OCI-LY7 (cell line): ENCODE data around the gene ECEL1. TPM values are rescaled to one million over a fixed set of nuclear protein-coding genes. Genes with fewer than 3 reads are reported as not detected.
A peak's percentile ranks its signal among the peaks of the same experiment; 100 is the strongest.
"Not testable (repeated sequence)": the region's sequence is repeated elsewhere in the genome, so short reads cannot be mapped to it uniquely, and the experiment has no call there.

Experiments used
- BruUV-seq: library from RNA; stranded (reverse); fragments of 400-500 nt; replicated peaks from 2 replicates; lab custom pipeline; 2021; lab: Mats Ljungman, UMichigan
- CTCF ChIA-PET: fragments of 300-600 bp; sonication (Branson Sonifier 250); formaldehyde crosslinking; loops from one replicate; lab custom pipeline; 2022; ENCODE audit warnings: antibody characterized with exemption; ENCODE audit not compliant: unreplicated experiment; lab: Charles Lee
- POLR2A ChIA-PET: fragments of 300-600 bp; sonication (Branson Sonifier 250); formaldehyde crosslinking; loops from one replicate; lab custom pipeline; 2022; ENCODE audit warnings: antibody characterized with exemption; lab: Charles Lee
- DNase-seq: peaks from one replicate; pipeline ENCODE4 v3.0.0-alpha.2; 2015; ENCODE audit warnings: low spot score
- H2AFZ ChIP-seq: fragments of 200-600 bp; sonication (generic), shearing (Covaris generic); 2 replicates; pipeline ENCODE4 v1.6.1; 2014; ENCODE audit warnings: mild to moderate bottlenecking, antibody characterized with exemption, low read length, moderate library complexity
- H3K27ac ChIP-seq: fragments of 200-600 bp; sonication (generic); 2 replicates; pipeline ENCODE4 v1.5.1; 2014; ENCODE audit warnings: mixed run types, low read depth, mild to moderate bottlenecking, moderate library complexity, low read length, inconsistent platforms; ENCODE audit not compliant: poor library complexity, severe bottlenecking
- H3K36me3 ChIP-seq: fragments of 200-600 bp; sonication (generic); 2 replicates; pipeline ENCODE4 v1.6.1; 2014; ENCODE audit warnings: mild to moderate bottlenecking, antibody characterized with exemption, low read length, moderate library complexity, mixed read lengths; ENCODE audit not compliant: insufficient read depth
- H3K4me1 ChIP-seq: fragments of 200-600 bp; sonication (generic); 2 replicates; pipeline ENCODE4 v1.5.1; 2014; ENCODE audit warnings: mild to moderate bottlenecking, low read length; ENCODE audit not compliant: insufficient read depth, poor library complexity, severe bottlenecking
- H3K4me2 ChIP-seq: fragments of 200-600 bp; sonication (generic); 2 replicates; pipeline ENCODE4 v1.6.1; 2014; ENCODE audit warnings: mild to moderate bottlenecking, low read length
- H3K4me3 ChIP-seq: fragments of 200-600 bp; sonication (generic); 2 replicates; pipeline ENCODE4 v1.5.1; 2014; ENCODE audit warnings: mild to moderate bottlenecking, low read depth, low read length; ENCODE audit not compliant: poor library complexity, severe bottlenecking
- H3K79me2 ChIP-seq: fragments of 200-600 bp; sonication (generic); 2 replicates; pipeline ENCODE4 v1.6.1; 2016; ENCODE audit warnings: low read depth, mild to moderate bottlenecking, low read length, moderate library complexity, mixed read lengths; ENCODE audit not compliant: insufficient read depth
- H3K9me2 ChIP-seq: fragments of 200-600 bp; sonication (generic); 2 replicates; pipeline ENCODE4 v1.6.1; 2016; ENCODE audit warnings: mild to moderate bottlenecking, low read length, mixed read lengths; ENCODE audit not compliant: insufficient read depth
- H3K9me3 ChIP-seq: fragments of 200-600 bp; sonication (generic); 2 replicates; pipeline ENCODE4 v1.6.1; 2014; ENCODE audit warnings: mild to moderate bottlenecking, mixed run types, low read length, mixed read lengths
- H4K20me1 ChIP-seq: fragments of 200-600 bp; sonication (generic); 2 replicates; pipeline ENCODE4 v1.6.1; 2014; ENCODE audit warnings: mild to moderate bottlenecking, antibody characterized with exemption, low read length, moderate library complexity, mixed read lengths; ENCODE audit not compliant: insufficient read depth
- CTCF ChIP-seq: fragments of 200-600 bp; sonication (generic); conservative IDR thresholded peaks from 2 replicates; pipeline ENCODE4 v1.5.1; 2014; ENCODE audit warnings: mild to moderate bottlenecking, antibody characterized with exemption, low read length, moderate library complexity, mixed read lengths
- EZH2phosphoT487 ChIP-seq: fragments of 200-600 bp; sonication (generic); IDR thresholded peaks from 2 replicates; pipeline ENCODE4 v1.6.1; 2018; ENCODE audit warnings: low read depth, borderline replicate concordance, mild to moderate bottlenecking, mixed run types, antibody characterized with exemption, low read length, moderate library complexity, mixed read lengths
- intact Hi-C: fragments of 100-400 bp; cut with micrococcal nuclease; formaldehyde crosslinking; loops from one replicate; pipeline ENCODE4 v1.10.0; 2022; ENCODE audit not compliant: unreplicated experiment
- total RNA-seq, 2 experiments: library from RNA; depleted of rRNA in 1 of 2; stranded (reverse); fragments of >200 nt in 1 of 2; shearing (Covaris generic) in 1 of 2; gene quantifications; 2 replicates each; pipeline ENCODE4 v1.2.3, GENCODE V29; 2014 to 2022

Gene ECEL1
- total RNA-seq, 2 experiments from 2014 or later, result not detected

GRCh38 chr2:232435375-232435648 lies 52.3 kb downstream of the ECEL1 start:
- CTCF ChIA-PET, result interaction anchor here (0.5 kb wide), 1 partner anchor 132 kb away, joined by 6 read pairs; no protein-coding TSS in a partner anchor
- no peak overlapping the region for H3K4me3 ChIP-seq
- POLR2A ChIA-PET, result no interaction called here
- H3K9me3 ChIP-seq, result no peaks in the 10 kb centered on the region
- no peaks in the 10 kb centered on the region for H4K20me1 ChIP-seq
- no peaks in the 10 kb centered on the region for H3K36me3 ChIP-seq
- TF ChIP-seq CTCF (no peak), EZH2phosphoT487 (no peak)
- BruUV-seq, result no TSS peak
- H3K79me2 ChIP-seq, result no peaks in the 10 kb centered on the region
- H3K4me2 ChIP-seq, result no peak overlapping the region
- H3K27ac ChIP-seq, result no peak overlapping the region
- no peaks in the 10 kb centered on the region for H3K4me1 ChIP-seq
- intact Hi-C loops, result no loop called here
- no peak overlapping the region for H2AFZ ChIP-seq
- no peak for DNase-seq
- no peaks in the 10 kb centered on the region for H3K9me2 ChIP-seq

DNA sequence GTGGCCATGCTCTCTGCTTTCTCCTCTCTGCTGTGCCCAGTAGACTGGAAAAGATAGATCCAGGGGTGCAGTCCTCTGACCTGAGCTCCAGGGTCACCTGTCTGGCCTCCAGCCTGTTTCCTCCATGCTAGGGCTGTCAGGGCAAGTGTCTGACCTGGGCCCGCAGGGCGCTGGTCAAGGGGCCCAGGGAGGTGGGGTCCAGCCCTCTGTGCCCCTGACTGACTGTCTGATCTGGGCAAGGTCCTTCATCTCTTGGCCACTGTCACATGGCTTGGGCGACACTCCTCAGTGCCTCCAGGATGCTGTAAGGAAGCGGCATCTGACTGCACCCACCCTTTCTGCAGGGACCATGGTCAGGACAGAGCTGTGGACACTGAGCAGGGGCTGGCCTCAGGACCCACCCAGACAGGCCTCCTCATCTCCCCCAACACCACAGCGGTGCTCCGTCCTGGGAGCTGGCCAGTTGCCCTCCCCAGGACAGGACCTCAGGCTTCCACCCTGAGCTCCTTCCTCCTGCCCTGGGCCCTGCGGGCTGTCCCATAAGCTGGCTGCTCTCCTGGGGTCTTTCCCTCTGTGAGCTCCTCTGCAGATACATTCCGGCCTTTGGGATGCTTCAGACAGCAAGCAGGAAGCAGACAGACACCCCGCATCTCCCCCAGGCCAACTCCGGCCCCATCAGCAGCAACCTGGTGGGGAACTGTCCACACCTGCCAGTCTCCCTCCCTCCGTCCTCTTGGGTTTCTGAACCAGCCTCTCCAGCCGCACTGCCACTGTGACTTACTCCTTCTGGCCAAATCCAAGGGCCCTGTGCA lies 52.9 kb downstream of the ECEL1 start:
- Histone ChIP-seq H4K20me1 (no peaks in the 10 kb centered on the region), H3K9me2 (no peaks in the 10 kb centered on the region), H3K27ac (no peak overlapping the region), H3K4me2 (no peak overlapping the region), H3K4me1 (no peaks in the 10 kb centered on the region), H3K9me3 (no peaks in the 10 kb centered on the region), H3K4me3 (no peak overlapping the region), H2AFZ (no peak overlapping the region), H3K79me2 (no peaks in the 10 kb centered on the region), H3K36me3 (no peaks in the 10 kb centered on the region)
- intact Hi-C loops, result no loop called here
- no TSS peak for BruUV-seq
- DNase-seq, result no peak
- TF ChIP-seq EZH2phosphoT487, result no peak
- TF ChIP-seq CTCF, result no peak
- ChIA-PET POLR2A (no interaction called here), CTCF (interaction anchor here (0.5 to 0.9 kb wide), 3 partner anchors 37 to 131 kb away, joined by 3 to 6 read pairs (median 5); no protein-coding TSS in a partner anchor)

DNA sequence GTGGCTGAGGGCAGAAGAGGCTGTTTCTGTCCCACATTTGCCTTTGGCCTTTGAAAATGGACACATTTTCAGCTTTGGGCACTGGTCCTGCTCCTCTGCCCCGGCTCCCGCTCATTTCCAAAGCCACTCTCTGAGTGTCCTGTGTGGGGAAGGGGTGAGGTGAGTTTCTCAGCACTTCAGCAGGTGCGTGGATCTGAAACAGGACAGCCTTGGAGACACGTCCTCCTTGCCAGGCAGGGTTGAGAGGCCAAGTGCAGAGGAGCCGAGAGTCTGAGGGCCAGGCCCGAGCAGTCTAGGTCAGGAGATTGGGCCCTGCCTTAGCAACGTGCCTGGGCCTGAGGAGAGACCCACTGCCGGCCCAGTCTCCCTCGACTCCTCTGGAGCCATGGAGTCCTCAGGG lies 53.5 kb downstream of the ECEL1 start:
- no peak overlapping the region for H3K4me2 ChIP-seq
- intact Hi-C loops, result no loop called here
- CTCF ChIA-PET, result interaction anchor here (0.5 to 0.9 kb wide), 2 partner anchors 36 to 63 kb away, joined by 3 to 5 read pairs; no protein-coding TSS in a partner anchor
- no peaks in the 10 kb centered on the region for H3K9me2 ChIP-seq
- POLR2A ChIA-PET, result no interaction called here
- H3K27ac ChIP-seq, result no peak overlapping the region
- H3K9me3 ChIP-seq, result no peaks in the 10 kb centered on the region
- H2AFZ ChIP-seq, result no peak overlapping the region
- H3K4me3 ChIP-seq, result no peak overlapping the region
- no peaks in the 10 kb centered on the region for H3K79me2 ChIP-seq
- H4K20me1 ChIP-seq, result no peaks in the 10 kb centered on the region
- no TSS peak for BruUV-seq
- DNase-seq, result no peak
- TF ChIP-seq EZH2phosphoT487 (no peak), CTCF (no peak)
- no peaks in the 10 kb centered on the region for H3K4me1 ChIP-seq
- H3K36me3 ChIP-seq, result no peaks in the 10 kb centered on the region

DNA sequence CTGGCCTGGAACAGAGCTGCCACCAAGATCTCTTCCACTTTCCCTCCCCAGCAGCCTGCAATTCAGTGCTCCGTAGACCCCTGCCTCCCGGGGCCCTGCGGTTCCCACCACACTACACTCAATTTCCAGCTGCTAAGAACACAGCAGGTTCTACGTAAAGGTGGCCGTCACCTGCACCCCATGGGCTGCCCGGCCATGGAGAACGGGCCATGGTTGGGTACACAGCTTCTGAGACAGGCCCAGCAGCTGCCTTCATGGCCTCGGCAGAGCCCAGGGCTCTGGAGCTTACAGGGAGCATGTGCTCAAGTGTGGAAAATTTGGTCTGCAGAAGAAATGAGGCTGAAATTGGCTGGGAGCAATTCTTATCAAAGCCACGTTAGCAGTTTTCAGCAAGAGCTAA lies 54.0 kb downstream of the ECEL1 start:
- H3K4me3 ChIP-seq, POLR2A ChIA-PET, BruUV-seq, H3K9me3 ChIP-seq, H3K4me1 ChIP-seq, H4K20me1 ChIP-seq, H3K79me2 ChIP-seq, H3K4me2 ChIP-seq, CTCF ChIA-PET, H3K36me3 ChIP-seq, intact Hi-C loops, H2AFZ ChIP-seq, H3K27ac ChIP-seq, H3K9me2 ChIP-seq: not testable (repeated sequence)
- peak; percentile 39 for DNase-seq
